HepG2 (cell line): ENCODE data around the gene CASKIN1. TPM values are rescaled to one million over a fixed set of nuclear protein-coding genes. Genes with fewer than 3 reads are reported as not detected.
A peak's percentile ranks its signal among the peaks of the same experiment; 100 is the strongest.

ENCODE experiments used
- EZH2 ChIP-seq: conservative IDR thresholded peaks from 2 replicates; pipeline ENCODE4 v1.6.1; 2012; ENCODE audit warnings: mild to moderate bottlenecking, low read depth, low read length, moderate library complexity
- FOSL1 ChIP-seq: sonication (generic); formaldehyde crosslinking; IDR thresholded peaks from 2 replicates; pipeline ENCODE4 v1.9.0; 2021; ENCODE audit warnings: missing genetic modification reagents, borderline replicate concordance
- HMG20A ChIP-seq: IDR thresholded peaks from 2 replicates; pipeline ENCODE4 v1.6.1; 2016; ENCODE audit warnings: borderline replicate concordance
- HOXA9 ChIP-seq: sonication (generic); formaldehyde crosslinking; IDR thresholded peaks from 2 replicates; pipeline ENCODE4 v1.8.1; 2022; ENCODE audit warnings: missing genetic modification reagents, mild to moderate bottlenecking, moderate library complexity, borderline replicate concordance
- MAF1 ChIP-seq: sonication (generic); formaldehyde crosslinking; IDR thresholded peaks from 2 replicates; pipeline ENCODE4 v1.5.0; 2020; ENCODE audit warnings: missing genetic modification reagents, borderline replicate concordance
- PHF5A ChIP-seq: IDR thresholded peaks from one replicate; pipeline ENCODE4 v1.6.1; 2018; ENCODE audit warnings: low read depth, missing genetic modification reagents; ENCODE audit not compliant: unreplicated experiment
- YEATS2 ChIP-seq: sonication (generic); formaldehyde crosslinking; IDR thresholded peaks from 2 replicates; pipeline ENCODE4 v1.4.0; 2020; ENCODE audit warnings: missing genetic modification reagents, borderline replicate concordance
- ZBTB3 ChIP-seq: sonication (generic); formaldehyde crosslinking; IDR thresholded peaks from 2 replicates; pipeline ENCODE4 v1.4.0; 2020; ENCODE audit warnings: low read depth, mild to moderate bottlenecking, moderate library complexity, missing genetic modification reagents, borderline replicate concordance
- ZBTB7B ChIP-seq: sonication (generic); formaldehyde crosslinking; IDR thresholded peaks from 2 replicates; pipeline ENCODE4 v1.4.0; 2020; ENCODE audit warnings: missing genetic modification reagents
- ZC3H13 ChIP-seq: sonication (generic); formaldehyde crosslinking; IDR thresholded peaks from 2 replicates; pipeline ENCODE4 v1.8.1; 2023; ENCODE audit warnings: mild to moderate bottlenecking, missing genetic modification reagents, moderate library complexity
- ZFP90 ChIP-seq: sonication (generic); formaldehyde crosslinking; IDR thresholded peaks from 2 replicates; pipeline ENCODE4 v1.8.0; 2022; ENCODE audit warnings: missing genetic modification reagents, mild to moderate bottlenecking, inconsistent platforms, borderline replicate concordance
- ZNF256 ChIP-seq: sonication (generic); formaldehyde crosslinking; conservative IDR thresholded peaks from 2 replicates; pipeline ENCODE4 v1.4.0; 2020; ENCODE audit warnings: missing genetic modification reagents
- ZNF563 ChIP-seq: sonication (generic); formaldehyde crosslinking; IDR thresholded peaks from 2 replicates; pipeline ENCODE4 v1.8.0; 2022; ENCODE audit warnings: mild to moderate bottlenecking, moderate library complexity, missing genetic modification reagents
- polyA plus RNA-seq, 8 experiments: library from polyadenylated mRNA; depleted of rRNA in 3 of 8; stranded (reverse) in 7 of 8; unstranded in 1 of 8; fragments of >200 nt; fragmentation: Illumina TruSeq in 4 of 8; extraction: Trizol in 4 of 8; gene quantifications; 2 replicates each; pipeline versions ENCODE4 v1.2.1 to v1.2.3, GENCODE V29; 2011 to 2016; ENCODE audit warnings: low read depth in 4 of 8, missing spikeins in 1 of 8, mixed read lengths in 1 of 8; ENCODE audit not compliant: insufficient read depth in 1 of 8
- total RNA-seq, 5 experiments: library from RNA; depleted of rRNA; stranded (reverse); fragments of >200 nt; fragmentation: Illumina TruSeq; extraction: Trizol; gene quantifications; 2 replicates each; pipeline ENCODE4 v1.2.3, GENCODE V29; 2016; ENCODE audit warnings: low read depth in 1 of 5
- TF ChIP-seq, protein P1 (sequence below): sonication (generic); formaldehyde crosslinking; IDR thresholded peaks from 2 replicates; pipeline ENCODE4 v1.5.1; 2020; ENCODE audit warnings: missing genetic modification reagents, mild to moderate bottlenecking, borderline replicate concordance
- TF ChIP-seq, protein P2 (sequence below): sonication (generic); formaldehyde crosslinking; IDR thresholded peaks from 2 replicates; pipeline ENCODE4 v1.4.0; 2020; ENCODE audit warnings: missing genetic modification reagents, borderline replicate concordance
- TF ChIP-seq, protein P3 (sequence below): sonication (generic); formaldehyde crosslinking; IDR thresholded peaks from 2 replicates; pipeline ENCODE4 v1.5.0; 2020; ENCODE audit warnings: missing genetic modification reagents
- TF ChIP-seq, protein P4 (sequence below): sonication (generic); formaldehyde crosslinking; IDR thresholded peaks from 2 replicates; pipeline ENCODE4 v1.5.1; 2020; ENCODE audit warnings: missing genetic modification reagents, mild to moderate bottlenecking, borderline replicate concordance
- TF ChIP-seq, protein P5 (sequence below): IDR thresholded peaks from 2 replicates; pipeline ENCODE4 v1.6.1; 2018; ENCODE audit warnings: missing genetic modification reagents

CASKIN1 gene
- total and polyA plus RNA-seq, 2 of the 13 experiments (the other 11 are each of a cell fraction or from before 2014, with no cell fraction given) = 1.2 to 2.2 TPM

DNA sequence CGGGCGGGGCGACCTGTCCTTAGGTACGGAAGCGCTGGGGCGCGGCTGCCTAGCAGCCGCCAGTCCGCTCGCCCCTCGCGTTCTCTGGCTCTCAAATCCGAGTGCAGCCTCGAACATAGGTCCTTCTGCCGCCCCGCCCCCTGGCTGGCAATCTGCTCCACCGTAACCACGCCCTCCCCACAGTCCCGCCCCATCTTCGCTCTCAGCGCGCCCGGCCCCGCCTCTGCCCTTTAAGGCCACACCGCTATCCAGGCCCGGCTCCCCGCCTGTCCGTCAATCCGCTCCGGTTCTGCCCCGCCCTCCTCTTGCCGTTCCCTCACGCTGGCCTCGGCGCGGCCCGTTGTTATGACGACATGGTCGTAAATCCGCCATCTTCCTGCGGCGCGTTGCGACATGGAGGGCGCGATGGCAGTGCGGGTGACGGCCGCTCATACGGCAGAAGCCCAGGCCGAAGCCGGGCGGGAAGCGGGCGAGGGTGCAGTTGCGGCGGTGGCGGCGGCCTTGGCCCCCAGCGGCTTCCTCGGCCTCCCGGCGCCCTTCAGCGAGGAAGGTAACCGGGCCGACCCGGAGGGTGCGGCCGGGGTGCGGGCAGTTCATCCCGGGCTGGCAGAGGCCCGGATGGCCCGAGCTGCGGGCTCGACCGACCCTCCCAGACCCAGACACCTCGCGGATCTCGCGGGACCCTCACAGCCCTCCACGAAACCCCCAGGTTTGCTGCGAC is 27.0 kb upstream of the CASKIN1 start, which contains the start of gene E4F1 (continued):
- TF ChIP-seq, protein P1, sequence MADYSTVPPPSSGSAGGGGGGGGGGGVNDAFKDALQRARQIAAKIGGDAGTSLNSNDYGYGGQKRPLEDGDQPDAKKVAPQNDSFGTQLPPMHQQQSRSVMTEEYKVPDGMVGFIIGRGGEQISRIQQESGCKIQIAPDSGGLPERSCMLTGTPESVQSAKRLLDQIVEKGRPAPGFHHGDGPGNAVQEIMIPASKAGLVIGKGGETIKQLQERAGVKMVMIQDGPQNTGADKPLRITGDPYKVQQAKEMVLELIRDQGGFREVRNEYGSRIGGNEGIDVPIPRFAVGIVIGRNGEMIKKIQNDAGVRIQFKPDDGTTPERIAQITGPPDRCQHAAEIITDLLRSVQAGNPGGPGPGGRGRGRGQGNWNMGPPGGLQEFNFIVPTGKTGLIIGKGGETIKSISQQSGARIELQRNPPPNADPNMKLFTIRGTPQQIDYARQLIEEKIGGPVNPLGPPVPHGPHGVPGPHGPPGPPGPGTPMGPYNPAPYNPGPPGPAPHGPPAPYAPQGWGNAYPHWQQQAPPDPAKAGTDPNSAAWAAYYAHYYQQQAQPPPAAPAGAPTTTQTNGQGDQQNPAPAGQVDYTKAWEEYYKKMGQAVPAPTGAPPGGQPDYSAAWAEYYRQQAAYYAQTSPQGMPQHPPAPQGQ (CRISPR knock-in tag) = no peak
- TF ChIP-seq HMG20A (CRISPR knock-in tag) (no peak), MAF1 (CRISPR knock-in tag) (0 out of 2 replicates have a peak, but pooled peaks have one; percentile 47), ZNF256 (0 out of 2 replicates have a peak, but pooled peaks have one; percentile 38), ZNF563 (CRISPR knock-in tag) (no peak), EZH2 (no peak), ZC3H13 (CRISPR knock-in tag) (no peak; the same call in 1 of the 2 replicates), PHF5A (CRISPR knock-in tag) (no peak), HOXA9 (peak; percentile 85; the same call in 1 of the 2 replicates), YEATS2 (peak; percentile 88), FOSL1 (no peak), ZBTB3 (CRISPR knock-in tag) (0 out of 2 replicates have a peak, but pooled peaks have one; percentile 71), ZBTB7B (no peak), ZFP90 (peak; percentile 72; the same call in 1 of the 2 replicates)
- TF ChIP-seq, protein P2, sequence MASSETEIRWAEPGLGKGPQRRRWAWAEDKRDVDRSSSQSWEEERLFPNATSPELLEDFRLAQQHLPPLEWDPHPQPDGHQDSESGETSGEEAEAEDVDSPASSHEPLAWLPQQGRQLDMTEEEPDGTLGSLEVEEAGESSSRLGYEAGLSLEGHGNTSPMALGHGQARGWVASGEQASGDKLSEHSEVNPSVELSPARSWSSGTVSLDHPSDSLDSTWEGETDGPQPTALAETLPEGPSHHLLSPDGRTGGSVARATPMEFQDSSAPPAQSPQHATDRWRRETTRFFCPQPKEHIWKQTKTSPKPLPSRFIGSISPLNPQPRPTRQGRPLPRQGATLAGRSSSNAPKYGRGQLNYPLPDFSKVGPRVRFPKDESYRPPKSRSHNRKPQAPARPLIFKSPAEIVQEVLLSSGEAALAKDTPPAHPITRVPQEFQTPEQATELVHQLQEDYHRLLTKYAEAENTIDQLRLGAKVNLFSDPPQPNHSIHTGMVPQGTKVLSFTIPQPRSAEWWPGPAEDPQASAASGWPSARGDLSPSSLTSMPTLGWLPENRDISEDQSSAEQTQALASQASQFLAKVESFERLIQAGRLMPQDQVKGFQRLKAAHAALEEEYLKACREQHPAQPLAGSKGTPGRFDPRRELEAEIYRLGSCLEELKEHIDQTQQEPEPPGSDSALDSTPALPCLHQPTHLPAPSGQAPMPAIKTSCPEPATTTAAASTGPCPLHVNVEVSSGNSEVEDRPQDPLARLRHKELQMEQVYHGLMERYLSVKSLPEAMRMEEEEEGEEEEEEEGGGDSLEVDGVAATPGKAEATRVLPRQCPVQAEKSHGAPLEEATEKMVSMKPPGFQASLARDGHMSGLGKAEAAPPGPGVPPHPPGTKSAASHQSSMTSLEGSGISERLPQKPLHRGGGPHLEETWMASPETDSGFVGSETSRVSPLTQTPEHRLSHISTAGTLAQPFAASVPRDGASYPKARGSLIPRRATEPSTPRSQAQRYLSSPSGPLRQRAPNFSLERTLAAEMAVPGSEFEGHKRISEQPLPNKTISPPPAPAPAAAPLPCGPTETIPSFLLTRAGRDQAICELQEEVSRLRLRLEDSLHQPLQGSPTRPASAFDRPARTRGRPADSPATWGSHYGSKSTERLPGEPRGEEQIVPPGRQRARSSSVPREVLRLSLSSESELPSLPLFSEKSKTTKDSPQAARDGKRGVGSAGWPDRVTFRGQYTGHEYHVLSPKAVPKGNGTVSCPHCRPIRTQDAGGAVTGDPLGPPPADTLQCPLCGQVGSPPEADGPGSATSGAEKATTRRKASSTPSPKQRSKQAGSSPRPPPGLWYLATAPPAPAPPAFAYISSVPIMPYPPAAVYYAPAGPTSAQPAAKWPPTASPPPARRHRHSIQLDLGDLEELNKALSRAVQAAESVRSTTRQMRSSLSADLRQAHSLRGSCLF = no peak
- TF ChIP-seq, protein P3, sequence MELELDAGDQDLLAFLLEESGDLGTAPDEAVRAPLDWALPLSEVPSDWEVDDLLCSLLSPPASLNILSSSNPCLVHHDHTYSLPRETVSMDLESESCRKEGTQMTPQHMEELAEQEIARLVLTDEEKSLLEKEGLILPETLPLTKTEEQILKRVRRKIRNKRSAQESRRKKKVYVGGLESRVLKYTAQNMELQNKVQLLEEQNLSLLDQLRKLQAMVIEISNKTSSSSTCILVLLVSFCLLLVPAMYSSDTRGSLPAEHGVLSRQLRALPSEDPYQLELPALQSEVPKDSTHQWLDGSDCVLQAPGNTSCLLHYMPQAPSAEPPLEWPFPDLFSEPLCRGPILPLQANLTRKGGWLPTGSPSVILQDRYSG = 0 out of 2 replicates have a peak, but pooled peaks have one; percentile 46
- TF ChIP-seq, protein P4, sequence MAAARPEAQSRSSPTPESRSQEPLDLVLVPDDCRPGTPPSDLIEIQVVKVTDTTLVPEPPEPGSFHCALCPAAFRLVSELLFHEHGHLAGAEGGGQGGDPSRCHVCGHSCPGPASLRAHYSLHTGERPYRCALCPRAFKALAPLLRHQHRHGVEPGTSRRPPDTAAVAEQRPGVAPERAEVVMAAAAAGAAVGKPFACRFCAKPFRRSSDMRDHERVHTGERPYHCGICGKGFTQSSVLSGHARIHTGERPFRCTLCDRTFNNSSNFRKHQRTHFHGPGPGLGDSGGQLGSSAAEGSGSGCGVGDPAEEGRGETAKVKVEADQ (CRISPR knock-in tag) = peak; percentile 87
- TF ChIP-seq, protein P5, sequence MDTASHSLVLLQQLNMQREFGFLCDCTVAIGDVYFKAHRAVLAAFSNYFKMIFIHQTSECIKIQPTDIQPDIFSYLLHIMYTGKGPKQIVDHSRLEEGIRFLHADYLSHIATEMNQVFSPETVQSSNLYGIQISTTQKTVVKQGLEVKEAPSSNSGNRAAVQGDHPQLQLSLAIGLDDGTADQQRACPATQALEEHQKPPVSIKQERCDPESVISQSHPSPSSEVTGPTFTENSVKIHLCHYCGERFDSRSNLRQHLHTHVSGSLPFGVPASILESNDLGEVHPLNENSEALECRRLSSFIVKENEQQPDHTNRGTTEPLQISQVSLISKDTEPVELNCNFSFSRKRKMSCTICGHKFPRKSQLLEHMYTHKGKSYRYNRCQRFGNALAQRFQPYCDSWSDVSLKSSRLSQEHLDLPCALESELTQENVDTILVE (CRISPR knock-in tag) = peak; percentile 97
